DND-41 (cell line): Measurements from ENCODE around the gene CFAP97D2.

Experiments
- ATAC-seq: fragments of 200-7000 bp; cut with Tn5 transposase; 3 replicates; pipeline ENCODE4 v1.9.1; 2021; ENCODE audit warnings: low read depth; ENCODE audit not compliant: insufficient read depth
- DNase-seq: peaks from one replicate; pipeline ENCODE4 v3.0.0-alpha.2; 2020
- H2AFZ ChIP-seq: 2 replicates; pipeline ENCODE4 v1.6.0; 2012; ENCODE audit warnings: low read depth, low read length
- H3K27ac ChIP-seq: 2 replicates; pipeline ENCODE4 v1.5.1; 2012; ENCODE audit warnings: low read length, inconsistent platforms
- H3K27me3 ChIP-seq: fragments of 200-600 bp; sonication (generic); 2 replicates; pipeline ENCODE4 v1.6.0; 2012; ENCODE audit warnings: low read length, mild to moderate bottlenecking, inconsistent platforms; ENCODE audit not compliant: insufficient read depth, poor library complexity
- H3K36me3 ChIP-seq: 2 replicates; pipeline ENCODE4 v1.5.1; 2012; ENCODE audit warnings: low read length, inconsistent platforms; ENCODE audit not compliant: insufficient read depth
- H3K4me1 ChIP-seq: 2 replicates; pipeline ENCODE4 v1.5.1; 2012; ENCODE audit warnings: mild to moderate bottlenecking, low read length; ENCODE audit not compliant: insufficient read depth
- H3K4me2 ChIP-seq: 2 replicates; pipeline ENCODE4 v1.6.0; 2012; ENCODE audit warnings: mild to moderate bottlenecking, moderate library complexity, low read length, inconsistent platforms; ENCODE audit not compliant: insufficient read depth
- H3K4me3 ChIP-seq, 2 experiments: fragments of 200-600 bp in 1 of 2; shearing (Covaris generic) in 1 of 2; 2 replicates each; pipeline ENCODE4 v1.5.1; 2012 to 2016; ENCODE audit warnings: inconsistent platforms in 2 of 2, low read length in 2 of 2, mild to moderate bottlenecking in 2 of 2, low read depth in 1 of 2, moderate library complexity in 1 of 2
- H3K79me2 ChIP-seq: 2 replicates; pipeline ENCODE4 v1.6.0; 2012; ENCODE audit warnings: low read length, inconsistent platforms; ENCODE audit not compliant: insufficient read depth
- H3K9ac ChIP-seq: 2 replicates; pipeline ENCODE4 v1.6.0; 2012; ENCODE audit warnings: low read depth, mild to moderate bottlenecking, inconsistent platforms, low read length, moderate library complexity
- H3K9me3 ChIP-seq: 2 replicates; pipeline ENCODE4 v1.5.1; 2012; ENCODE audit warnings: low read length, moderate library complexity, mild to moderate bottlenecking, inconsistent platforms; ENCODE audit not compliant: insufficient read depth, severe bottlenecking
- H4K20me1 ChIP-seq: 2 replicates; pipeline ENCODE4 v1.6.0; 2012; ENCODE audit warnings: low read length; ENCODE audit not compliant: insufficient read depth
- CTCF ChIP-seq: IDR thresholded peaks from 2 replicates; pipeline ENCODE4 v1.5.1; 2012; ENCODE audit warnings: borderline replicate concordance, low read length, moderate library complexity, mild to moderate bottlenecking; ENCODE audit not compliant: poor library complexity, severe bottlenecking; ENCODE audit errors: extremely low read depth
- EZH2 ChIP-seq: IDR thresholded peaks from 3 replicates; pipeline ENCODE4 v1.6.1; 2012; ENCODE audit warnings: borderline replicate concordance, low read depth, mild to moderate bottlenecking, moderate library complexity, low read length, inconsistent platforms; ENCODE audit not compliant: severe bottlenecking

CFAP97D2 gene

GRCh38 chr13:114234266-114234644 lies 55.2 kb downstream of the CFAP97D2 start:
- Histone ChIP-seq H3K27me3 (no peaks in the 10 kb centered on the region), H3K9ac (peak overlapping the region; percentile 85), H3K36me3 (peaks cover 31% of the 10 kb centered on the region), H4K20me1 (peaks cover 8% of the 10 kb centered on the region; the same call in 1 of the 2 replicates), H2AFZ (peak overlapping the region; percentile 90), H3K79me2 (peaks cover 31% of the 10 kb centered on the region), H3K9me3 (no peaks in the 10 kb centered on the region), H3K4me1 (peaks cover 24% of the 10 kb centered on the region), H3K4me2 (peak overlapping the region; percentile 86), H3K27ac (peak overlapping the region; percentile 73), H3K4me3 (peak overlapping the region; percentile 72 to 79; a peak in 3 of 4 replicates)
- no peak for DNase-seq
- TF ChIP-seq EZH2 (no peak), CTCF (no peak)
- ATAC-seq: no peak

GRCh38 chr13:114234645-114235421 lies 55.8 kb downstream of the CFAP97D2 start, which contains the start of gene CDC16:
Gene CDC16 (plus strand): TSS chr13:114234897. CDS start chr13:114235085, 188 bp downstream.
- ATAC-seq (peak; percentile 92), DNase-seq (peak; percentile 91)
- Histone ChIP-seq H3K79me2 (peaks cover 31% of the 10 kb centered on the region), H3K9ac (peak within 1 kb of the TSS; percentile 85), H4K20me1 (peaks cover 8% of the 10 kb centered on the region; the same call in 1 of the 2 replicates), H3K36me3 (peaks cover 37% of the 10 kb centered on the region), H3K27ac (peak within 1 kb of the TSS; percentile 73), H3K4me3 (peak within 1 kb of the TSS; percentile 72 to 79), H2AFZ (peak within 1 kb of the TSS; percentile 90), H3K4me1 (peaks cover 24% of the 10 kb centered on the region), H3K27me3 (no peaks in the 10 kb centered on the region), H3K4me2 (peak within 1 kb of the TSS; percentile 86), H3K9me3 (no peaks in the 10 kb centered on the region)
- TF ChIP-seq CTCF: peak; percentile 28
- TF ChIP-seq EZH2: no peak

- Histone ChIP-seq H4K20me1 (peaks cover 8% of the 10 kb centered on the region; the same call in 1 of the 2 replicates), H2AFZ (no peak overlapping the region), H3K27ac (peak overlapping the region; percentile 73), H3K9me3 (no peaks in the 10 kb centered on the region), H3K4me1 (peaks cover 24% of the 10 kb centered on the region), H3K4me3 (peak overlapping the region; percentile 72 to 79), H3K79me2 (peaks cover 31% of the 10 kb centered on the region), H3K36me3 (peaks cover 45% of the 10 kb centered on the region), H3K9ac (peak overlapping the region; percentile 85), H3K27me3 (no peaks in the 10 kb centered on the region), H3K4me2 (peak overlapping the region; percentile 86)
- no peak for DNase-seq
- ATAC-seq: no peak
- TF ChIP-seq EZH2: no peak
- TF ChIP-seq CTCF: no peak
Observed at GRCh38 chr13:114235697-114236096, 56.6 kb downstream of the CFAP97D2 start.
